Activated T-helper 1 cell treated with Interleukin-2 at 50 U/mL for 16 hours (primary cell): Measurements from ENCODE around the gene ARL10.

Experiments
- DNase-seq: peaks from one replicate; pipeline ENCODE4 v3.0.0-alpha.2; 2020; ENCODE audit warnings: low read depth

ARL10 gene

GRCh38 chr5:176410486-176411180, 45.3 kb downstream of the ARL10 start:
- DNase-seq, result no peak

- no peak for DNase-seq
Measured at GRCh38 chr5:176412517-176413254, 47.4 kb downstream of the ARL10 start.

DNA sequence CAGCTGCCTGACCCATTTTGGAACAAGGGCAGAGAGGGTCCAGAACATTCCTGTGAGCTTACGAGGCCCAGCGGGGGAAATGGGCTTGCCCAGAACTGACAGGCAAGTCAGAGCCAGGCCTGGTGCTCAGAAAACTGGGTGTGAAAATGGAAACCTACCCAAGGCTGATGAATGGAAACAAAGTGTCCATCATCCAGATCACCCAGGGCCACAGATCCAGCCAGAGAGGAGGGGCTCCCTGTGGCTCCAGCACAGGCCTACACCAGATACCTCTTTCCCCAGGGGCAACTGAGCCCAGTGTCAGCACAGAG, 47.9 kb downstream of the ARL10 start:
- no peak for DNase-seq

DNA sequence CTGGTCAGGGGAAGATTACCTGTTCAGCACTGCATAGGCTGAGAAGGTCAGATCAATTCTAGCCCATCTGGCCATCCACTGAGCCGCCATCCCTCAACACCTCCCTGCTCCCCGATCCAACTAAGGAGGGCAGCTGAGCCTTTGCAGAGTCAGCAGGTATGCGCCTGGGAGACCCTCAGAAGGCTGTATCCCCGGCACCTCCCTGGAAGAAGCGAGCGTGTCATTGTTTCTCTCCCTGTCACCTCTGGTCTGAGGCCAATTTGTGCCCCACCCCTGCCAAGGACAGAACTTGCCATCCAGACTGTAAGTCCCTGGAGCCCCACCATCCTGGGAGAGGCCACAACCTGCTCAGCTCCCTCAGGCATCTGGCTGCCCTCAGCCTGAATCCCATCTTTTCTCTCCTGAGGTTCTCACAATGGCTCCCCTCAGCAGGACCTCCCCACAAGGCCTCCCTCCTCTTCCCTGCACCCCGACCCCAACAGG, 48.5 kb downstream of the ARL10 start:
- DNase-seq, result no peak

GRCh38 chr5:176414704-176415103, 49.4 kb downstream of the ARL10 start:
- no peak for DNase-seq

DNA sequence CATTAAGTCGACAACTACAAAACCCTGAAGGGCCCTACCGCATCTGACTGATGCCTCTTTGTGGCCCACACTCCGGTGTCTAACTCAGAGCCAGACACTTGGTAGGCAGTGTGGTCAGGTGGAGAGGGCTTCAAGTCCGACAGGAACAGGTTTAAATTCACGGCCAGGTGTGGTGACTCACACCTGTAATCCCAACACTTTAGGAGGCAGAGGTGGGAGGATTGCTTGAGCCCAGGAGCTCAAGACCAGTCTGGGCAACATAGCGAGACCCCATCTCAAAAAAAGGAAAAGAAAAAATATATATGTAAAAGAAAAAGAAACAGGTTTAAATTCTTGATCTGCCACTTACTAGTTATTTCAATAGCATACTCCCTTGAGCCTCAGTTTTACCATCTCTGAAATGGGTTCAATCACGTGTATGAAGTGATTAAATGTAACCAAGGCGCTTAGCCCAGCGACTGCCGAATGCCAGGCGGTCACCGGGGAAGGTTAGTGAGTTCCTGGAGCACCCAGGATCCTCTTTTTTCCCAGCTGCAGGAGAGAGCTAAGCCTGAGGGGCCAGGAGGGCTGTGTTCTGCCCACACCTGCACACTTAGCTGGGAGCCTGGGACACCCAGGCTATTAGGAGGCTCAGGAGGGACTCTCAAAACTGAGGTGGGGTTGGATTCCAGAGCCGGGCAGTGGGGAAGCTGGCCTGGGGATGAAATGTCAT, 50.1 kb downstream of the ARL10 start:
- no peak for DNase-seq

DNA sequence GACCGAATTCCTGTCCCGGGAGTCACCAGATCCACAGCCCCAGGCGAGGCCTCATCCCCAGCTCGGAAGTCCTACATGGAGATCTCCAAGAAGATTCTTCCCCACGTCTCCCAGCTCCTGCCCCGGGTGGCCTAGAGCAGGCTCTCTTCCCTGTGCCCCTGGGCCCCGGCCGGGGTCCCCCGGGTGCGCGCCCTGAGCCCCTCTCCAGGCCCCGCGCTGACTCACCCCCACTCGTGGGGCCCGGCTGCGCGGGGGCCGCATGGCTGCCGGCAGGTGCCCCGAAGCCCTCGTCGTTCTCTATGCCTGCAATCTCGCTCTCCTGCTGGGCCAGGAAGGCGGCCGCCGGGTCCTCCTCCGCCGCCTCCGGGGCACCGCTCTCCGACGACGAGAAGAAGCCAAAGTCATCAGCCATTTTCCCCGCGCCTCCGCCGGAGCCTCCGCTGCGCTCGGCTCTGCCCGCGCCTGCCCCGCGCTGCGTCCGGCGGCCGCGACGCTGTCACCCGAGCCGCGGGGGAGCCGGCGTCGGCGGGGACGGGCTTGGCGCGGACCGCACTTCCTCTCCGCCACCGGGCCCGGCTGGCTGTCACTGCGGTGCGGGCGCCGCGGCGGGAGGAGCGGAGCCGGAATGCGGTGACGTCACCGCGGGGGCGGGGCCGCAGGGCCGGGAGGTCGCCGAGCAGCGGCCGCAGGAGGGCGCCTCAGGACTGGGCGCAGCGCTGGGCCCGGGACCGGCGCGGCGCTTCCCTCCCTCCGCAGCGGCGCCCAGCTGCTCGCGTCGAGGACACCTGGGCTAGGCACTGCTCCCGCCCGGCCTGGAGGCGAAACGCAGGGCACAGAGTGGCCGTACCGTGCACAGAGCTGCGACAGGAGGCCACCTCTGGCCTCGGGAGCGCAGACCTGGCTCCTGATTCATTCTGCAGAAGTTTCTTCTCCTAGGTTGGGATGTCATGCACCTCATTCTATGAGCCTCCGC, 51.0 kb downstream of the ARL10 start, which contains the start of gene CLTB:
CLTB (minus strand) TSS at position 588 of the 973 bp plus-strand sequence; CDS start at position 412, 176 bp downstream.
- peak; percentile 91 for DNase-seq

DNA sequence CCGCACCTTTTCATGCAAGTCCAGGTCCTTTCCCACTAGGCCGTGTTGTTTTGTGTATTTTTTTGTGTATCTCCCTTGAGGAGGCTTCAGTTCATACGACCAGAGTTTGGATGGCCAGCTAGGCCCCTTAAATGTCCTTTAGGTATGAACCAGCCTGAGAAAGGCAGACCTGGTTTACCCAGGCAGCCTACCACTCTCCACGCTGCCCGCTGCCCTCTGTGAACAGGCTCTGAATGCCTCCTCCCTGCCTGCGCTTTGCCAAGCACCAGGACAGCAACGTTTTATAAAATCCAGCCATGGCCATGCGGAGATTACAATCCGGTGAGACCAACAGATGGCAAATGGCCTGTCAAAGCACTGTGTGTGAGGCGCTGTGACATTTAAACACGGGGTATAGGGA, 51.7 kb downstream of the ARL10 start:
- DNase-seq, result no peak

GRCh38 chr5:176418251-176418650, 53.0 kb downstream of the ARL10 start:
- DNase-seq, result no peak

DNA sequence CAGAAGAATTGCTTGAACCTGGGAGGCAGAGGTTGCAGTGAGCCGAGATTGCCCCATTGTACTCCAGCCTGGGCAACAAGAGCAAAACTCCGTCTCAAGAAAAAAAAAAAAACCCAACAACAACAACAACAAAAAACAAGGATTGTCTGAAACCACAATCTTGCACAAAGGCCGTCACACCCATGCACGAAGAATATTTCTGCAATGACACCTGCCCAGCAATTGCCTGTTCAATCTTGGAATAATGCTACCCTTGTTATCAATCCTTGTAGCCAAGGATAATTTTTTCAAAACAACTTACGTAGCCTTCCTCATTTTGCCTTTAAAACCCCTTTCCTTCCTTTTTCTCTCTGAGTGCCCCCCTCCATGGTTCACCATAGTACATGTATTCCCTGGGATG, 54.8 kb downstream of the ARL10 start:
- DNase-seq, result no peak

DNA sequence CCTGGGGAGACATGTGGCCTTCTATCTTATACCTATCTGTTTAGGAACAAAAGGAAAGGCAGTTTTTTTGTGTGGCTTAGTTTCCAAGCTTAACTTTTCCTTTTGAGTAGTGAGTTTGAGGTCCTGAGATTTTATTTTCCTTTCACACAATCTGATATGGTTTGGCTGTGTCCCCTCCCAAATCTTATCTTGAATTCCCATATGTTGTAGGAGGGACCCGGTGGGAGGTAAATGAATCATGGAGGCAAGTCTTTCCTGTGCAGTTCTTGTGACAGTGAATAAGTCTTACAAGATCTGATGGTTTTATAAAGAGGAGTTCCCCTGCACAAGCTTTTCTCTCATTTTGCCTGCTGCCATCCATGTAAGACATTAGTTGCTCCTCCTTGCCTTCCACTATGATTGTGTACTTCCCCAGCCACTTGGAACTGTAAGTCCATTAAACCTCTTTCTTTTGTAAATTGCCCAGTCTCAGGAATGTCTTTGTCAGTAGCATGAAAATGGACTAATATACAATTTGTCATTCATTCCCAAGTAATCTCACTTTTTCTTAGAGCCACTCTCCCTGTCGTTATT, 55.8 kb downstream of the ARL10 start:
- no peak for DNase-seq

DNA sequence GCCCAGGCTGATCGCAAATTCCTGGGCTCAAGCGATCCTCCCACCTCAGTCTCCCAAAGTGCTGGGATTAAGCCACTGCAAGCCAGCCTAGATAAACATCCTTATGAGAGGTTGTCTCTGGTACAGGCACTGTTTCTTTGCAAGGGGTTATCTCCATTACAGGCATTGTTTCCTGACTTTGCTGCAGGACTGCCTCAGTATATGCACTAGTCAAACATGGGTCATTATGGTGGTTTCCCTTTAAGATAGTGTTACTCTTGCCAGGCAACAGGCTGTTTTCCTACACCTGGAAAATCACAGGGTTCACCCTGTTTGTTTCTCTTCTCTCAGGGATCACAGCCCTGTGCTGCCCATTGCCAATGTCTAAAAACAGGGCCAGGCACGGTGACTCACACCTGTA, 58.9 kb downstream of the ARL10 start:
- no peak for DNase-seq

GRCh38 chr5:176425138-176425537, 59.9 kb downstream of the ARL10 start:
- DNase-seq, result no peak

DNA sequence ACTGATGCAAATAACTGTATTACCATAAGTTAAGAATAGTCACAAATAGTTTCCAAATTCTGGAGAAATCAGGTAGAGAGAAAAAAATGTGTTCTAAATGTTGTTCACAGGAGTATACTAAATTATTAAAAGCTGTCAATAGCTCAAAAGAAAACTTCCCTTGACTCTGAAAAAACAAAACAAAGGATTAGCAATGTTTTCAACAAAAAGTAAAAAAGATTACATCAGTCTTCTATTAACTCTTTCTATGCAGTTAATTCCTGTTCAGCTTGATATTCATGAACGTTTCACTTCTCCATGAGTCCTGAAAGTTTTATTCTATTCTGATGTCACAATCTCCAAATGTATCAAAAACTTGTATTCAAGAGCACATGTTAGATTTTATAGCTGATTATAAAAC, 60.5 kb downstream of the ARL10 start:
- no peak for DNase-seq

DNA sequence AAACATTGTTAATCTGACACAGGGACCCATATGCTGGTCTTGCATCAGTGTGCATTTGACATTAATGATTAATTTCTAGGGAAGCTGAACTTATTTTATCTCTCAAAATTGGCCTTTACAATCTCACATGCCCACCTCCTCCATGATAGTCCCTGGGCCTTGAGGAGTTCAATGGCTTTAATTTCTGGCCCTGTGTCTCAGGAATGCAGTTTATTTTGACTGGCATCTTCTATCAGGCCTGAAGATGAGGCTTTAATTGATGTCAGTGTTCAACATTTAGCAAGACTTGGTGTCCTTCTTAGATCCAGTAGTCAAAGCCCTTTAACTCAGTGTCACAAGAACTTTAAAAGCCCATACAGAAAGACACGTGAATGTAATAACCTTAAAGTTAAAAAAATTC, 61.6 kb downstream of the ARL10 start:
- no peak for DNase-seq

GRCh38 chr5:176427971-176428370, 62.7 kb downstream of the ARL10 start:
- no peak for DNase-seq

DNA sequence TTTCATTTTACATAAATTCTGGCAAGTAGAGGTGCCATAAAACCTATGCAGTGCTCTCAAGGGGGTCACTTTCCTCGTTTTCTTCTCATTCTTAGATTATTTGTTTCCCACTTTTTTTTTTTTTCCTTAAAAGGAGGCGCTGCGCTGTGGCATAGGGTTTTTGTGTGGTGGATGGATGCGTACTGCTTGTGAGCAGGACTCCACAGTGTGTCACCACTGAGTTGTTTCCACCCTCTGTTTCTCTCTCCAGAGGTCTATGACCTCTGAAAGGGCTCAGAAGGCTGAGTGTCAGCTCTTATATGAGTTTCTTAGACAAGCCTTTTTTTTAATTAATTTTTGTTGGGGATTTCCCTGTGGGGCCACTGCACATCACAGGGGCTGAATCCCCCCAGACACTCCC, 64.7 kb downstream of the ARL10 start:
- DNase-seq, result no peak
